ENCODE measurements around the gene HIP1.

- TF ChIP-seq EZH2 (IDR thresholded peaks at IDR 0.05; ENCODE audit: low read length, unreplicated experiment) (no peak), CTCF (conservative IDR thresholded peaks at IDR 0.05; ENCODE audit: low read depth, low read length) (no peak), EZH2phosphoT487 (IDR thresholded peaks at IDR 0.05; ENCODE audit: borderline replicate concordance, low read length) (no peak)
These were observed 78.0 kb downstream of the HIP1 start for GRCh38 chr7:75660566-75661215.

Measured in PC-3 (cell line).